Breast epithelium (tissue), 3 donors: ENCODE data around the gene FN3KRP.

Experiments
- CTCF ChIP-seq, 3 donors: fragments of 450-650 bp; IDR thresholded peaks; one replicate each; pipeline ENCODE4 v1.5.1; 2016 to 2017; ENCODE audit warnings: antibody characterized with exemption in 3 of 3, mild to moderate bottlenecking in 3 of 3, moderate library complexity in 3 of 3
- POLR2A ChIP-seq: fragments of 450-650 bp; IDR thresholded peaks from one replicate; pipeline ENCODE4 v1.6.1; 2016; ENCODE audit warnings: antibody characterized with exemption, mild to moderate bottlenecking, moderate library complexity
- POLR2AphosphoS5 ChIP-seq, 3 donors: sonication (generic); formaldehyde crosslinking; IDR thresholded peaks; one replicate each; pipeline ENCODE4 v1.6.1; 2017; ENCODE audit warnings: antibody characterized with exemption in 3 of 3

GRCh38 chr17:82687871-82688270, 28.6 kb upstream of the FN3KRP start:
- TF ChIP-seq CTCF (IDR thresholded peaks at IDR 0.05): no peak
- no peak for TF ChIP-seq POLR2AphosphoS5 (IDR thresholded peaks at IDR 0.05)
- no peak for TF ChIP-seq POLR2A
